Activated T-cell treated with anti-CD3 and anti-CD28 coated beads for 24 hours (primary cell): ENCODE results near the gene OTOR.

ENCODE experiments used
- DNase-seq: peaks from one replicate; pipeline ENCODE4 v3.0.0-alpha.2; 2020; ENCODE audit warnings: low read depth

The OTOR gene, protein sequence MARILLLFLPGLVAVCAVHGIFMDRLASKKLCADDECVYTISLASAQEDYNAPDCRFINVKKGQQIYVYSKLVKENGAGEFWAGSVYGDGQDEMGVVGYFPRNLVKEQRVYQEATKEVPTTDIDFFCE

DNA sequence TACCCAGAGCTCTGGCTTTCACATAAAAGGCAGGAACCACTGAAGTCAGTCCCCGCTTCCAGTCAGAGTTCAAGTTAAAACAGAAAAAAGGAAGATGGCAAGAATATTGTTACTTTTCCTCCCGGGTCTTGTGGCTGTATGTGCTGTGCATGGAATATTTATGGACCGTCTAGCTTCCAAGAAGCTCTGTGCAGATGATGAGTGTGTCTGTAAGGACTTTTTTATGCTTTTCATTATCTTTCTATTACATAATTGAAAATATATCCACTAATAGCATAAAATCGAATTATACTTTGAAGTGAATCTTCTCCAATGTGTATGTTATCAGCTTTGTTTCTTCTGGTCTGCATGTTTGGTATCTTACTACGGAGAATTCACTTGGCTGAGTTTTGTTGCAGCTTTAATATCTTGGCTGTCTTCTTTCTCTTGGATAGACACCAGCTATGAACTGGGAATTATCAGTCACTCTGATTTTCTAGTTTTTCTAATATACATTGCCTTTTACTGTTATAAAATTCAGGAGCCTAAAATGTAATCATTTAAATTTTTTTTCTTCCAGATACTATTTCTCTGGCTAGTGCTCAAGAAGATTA is at the start of gene OTOR:
OTOR (plus strand) TSS at position 51 of the 593 bp plus-strand sequence; CDS start at position 95, 44 bp downstream.
- DNase-seq = no peak

DNA sequence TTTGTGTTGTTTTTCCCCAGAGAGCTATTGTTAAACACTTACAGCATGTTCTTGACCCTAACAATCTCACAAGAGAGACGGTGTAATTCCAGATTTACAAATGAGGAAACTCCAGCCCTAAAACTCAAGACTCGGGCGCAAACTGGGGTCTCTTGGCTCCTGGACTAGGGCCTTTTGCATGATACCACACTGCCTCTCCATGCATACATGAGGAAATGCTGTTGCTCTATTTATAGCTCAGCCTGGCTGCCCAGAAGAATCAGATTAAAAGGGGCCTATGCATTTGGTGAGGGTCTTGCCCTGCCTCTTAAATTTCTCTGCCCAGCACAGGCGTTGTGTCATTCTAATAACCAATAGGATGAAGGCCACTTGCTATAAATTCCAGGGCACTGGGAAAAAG is 48.9 kb upstream of the OTOR start:
- no peak for DNase-seq

DNA sequence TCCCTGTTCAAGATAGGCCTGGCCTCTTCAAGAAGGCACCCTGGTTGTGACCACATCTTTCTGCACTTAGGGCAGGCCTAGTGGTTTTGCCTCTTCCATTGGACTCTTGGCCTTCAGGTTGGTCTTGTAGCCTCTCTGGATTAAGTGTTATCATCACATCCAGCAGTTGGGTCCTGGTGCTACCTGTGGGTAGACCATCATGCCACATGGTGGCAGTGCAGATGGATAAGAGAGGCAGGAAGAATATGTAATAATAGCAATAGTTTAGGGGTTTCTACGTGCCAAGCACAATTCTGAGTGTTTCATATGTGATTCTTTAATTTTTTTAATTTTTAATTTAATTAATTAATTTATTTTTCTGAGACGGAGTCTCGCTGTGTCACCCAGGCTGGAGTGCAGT is 46.9 kb upstream of the OTOR start:
- DNase-seq = no peak

DNA sequence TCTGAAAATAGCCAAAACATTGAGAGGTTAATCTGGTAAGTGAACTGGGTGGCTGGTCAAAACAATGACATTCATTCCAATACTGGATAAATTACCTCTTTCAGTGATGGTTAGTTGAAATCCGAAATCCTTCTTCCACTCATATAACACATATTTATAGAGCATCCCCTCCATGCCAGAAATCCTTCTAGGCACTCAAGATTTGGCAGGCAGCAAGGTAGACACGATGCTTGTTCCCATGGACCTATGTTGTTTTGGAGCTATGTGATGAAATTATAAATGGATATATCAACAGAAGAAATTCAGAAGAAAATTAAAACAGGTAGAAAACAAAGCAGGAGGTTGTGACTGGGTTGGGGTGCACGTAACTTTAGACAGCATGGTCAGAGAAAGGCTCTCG is 44.6 kb upstream of the OTOR start:
- no peak for DNase-seq

DNA sequence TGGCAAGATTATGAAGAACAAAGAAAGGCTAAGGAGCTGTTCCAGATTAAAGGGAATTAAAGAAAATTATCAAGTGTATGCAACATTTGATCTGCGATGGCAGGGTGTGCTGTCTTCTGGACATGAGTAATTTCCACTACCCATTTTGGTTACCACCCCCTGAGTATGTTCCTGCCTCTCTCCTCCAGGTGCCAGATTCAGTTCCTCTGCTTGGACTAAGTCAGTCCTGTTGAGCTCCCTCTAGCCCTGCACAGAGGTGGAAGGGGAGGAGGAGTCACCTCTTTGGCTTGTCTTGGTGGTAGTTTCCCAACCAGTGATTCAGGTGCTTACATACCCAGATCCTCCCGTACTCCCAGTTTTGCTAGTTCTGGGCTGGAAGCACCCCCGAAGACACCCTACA is 40.5 kb upstream of the OTOR start:
- DNase-seq = no peak

DNA sequence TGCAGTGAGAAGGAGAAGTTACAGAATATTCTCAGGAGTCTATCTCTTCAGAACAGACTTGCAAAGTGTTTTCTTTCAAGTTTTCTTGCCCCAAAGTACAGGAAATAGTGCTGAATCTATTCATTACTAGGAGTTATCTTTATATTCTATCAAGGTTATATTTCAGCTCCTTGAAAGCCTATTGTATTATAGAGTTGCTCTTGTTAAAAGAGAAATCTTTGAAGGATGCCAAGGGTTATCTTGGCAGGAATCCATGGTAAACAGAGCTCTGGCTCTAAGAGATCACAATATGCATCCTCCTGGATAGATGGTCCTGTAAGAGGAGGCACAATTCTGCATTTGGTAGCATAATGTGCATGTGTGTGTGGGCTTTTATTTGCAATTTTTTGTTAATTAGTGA is 39.6 kb upstream of the OTOR start:
- DNase-seq = no peak

DNA sequence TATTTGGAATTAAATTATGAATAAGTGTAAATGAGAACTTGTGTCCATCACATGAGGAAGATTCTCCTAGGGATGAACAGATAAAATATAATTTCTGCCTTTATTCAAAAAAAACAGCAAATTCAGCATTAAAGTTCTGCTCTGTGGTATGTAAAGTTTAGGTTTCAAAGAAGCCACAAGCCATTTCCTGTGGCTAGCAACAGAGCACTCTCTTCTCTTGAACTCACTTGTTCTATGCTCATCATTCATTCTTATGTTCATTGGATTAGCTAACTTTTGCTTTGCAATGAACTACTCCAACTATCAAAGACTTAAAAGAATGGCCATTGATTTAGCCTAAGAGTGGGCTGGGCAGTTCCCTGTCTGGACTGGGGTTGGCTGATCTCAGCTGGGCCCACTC is 39.1 kb upstream of the OTOR start:
- no peak for DNase-seq

DNA sequence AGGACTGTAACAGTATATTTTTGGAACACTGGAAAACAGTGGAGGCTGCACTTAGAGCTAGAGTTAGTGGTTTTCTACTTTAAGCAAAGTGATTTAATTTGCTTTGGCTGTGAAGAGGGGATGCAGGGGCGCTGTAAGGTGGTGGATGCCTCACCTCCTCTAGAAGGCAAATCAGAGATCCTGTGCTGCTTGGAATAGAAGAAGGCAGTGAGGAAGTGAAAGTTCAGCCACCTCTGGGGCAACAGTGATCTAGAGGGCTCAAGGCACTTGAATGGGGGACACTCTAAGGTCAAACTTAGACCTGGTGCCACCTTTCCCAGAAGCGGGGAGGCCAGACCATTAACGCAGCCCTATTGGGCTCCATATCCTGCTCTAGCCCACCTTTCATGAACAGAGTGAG is 37.4 kb upstream of the OTOR start:
- DNase-seq = no peak

DNA sequence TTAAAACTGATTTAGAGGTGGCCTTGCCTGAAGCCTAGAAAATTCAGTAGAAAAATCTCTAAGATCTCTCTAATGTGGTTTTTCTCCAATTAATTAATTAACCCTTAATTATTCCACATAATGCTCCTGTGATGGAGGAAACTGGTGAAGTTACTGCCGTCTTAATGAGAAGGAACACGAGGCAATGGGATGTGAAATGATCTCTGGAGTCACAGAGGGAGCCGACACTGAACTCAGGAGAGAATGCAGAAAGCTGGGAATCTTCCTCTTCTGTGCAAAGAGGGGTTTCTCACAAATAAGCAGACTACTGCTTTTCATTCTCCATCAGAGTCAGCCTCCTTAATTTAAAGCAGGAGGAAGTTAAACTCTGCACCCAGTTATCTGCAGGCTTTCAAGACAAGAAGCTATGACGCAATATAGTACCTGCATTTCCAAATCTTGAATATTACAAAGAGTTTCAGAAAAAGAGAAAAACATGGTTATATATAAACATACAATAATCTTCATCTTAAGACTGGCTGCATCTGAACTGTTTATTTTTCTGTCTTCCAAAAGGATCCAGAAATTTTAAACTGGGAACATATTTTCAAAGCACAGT is 36.4 kb upstream of the OTOR start:
- no peak for DNase-seq

DNA sequence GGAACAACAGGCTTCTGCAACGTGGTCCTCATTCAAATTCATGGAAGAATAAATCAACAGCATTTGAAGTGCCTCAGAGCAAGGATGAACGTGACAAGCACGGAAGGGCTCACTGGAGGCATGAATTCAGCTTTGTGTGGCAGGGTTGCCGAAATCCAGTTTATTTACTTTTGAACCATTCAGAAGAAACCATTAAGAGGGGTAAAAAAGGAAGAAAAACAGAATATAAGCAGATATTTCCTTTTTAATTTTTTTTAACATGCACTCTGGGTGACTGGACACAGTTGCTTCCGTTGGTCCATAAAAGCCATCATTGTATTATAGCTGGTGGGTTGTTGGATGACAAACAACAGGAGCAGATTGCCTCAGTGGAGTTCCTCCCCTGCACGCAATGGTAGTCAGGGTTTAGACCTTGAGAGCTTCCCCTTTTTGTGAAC is 35.6 kb upstream of the OTOR start:
- no peak for DNase-seq

DNA sequence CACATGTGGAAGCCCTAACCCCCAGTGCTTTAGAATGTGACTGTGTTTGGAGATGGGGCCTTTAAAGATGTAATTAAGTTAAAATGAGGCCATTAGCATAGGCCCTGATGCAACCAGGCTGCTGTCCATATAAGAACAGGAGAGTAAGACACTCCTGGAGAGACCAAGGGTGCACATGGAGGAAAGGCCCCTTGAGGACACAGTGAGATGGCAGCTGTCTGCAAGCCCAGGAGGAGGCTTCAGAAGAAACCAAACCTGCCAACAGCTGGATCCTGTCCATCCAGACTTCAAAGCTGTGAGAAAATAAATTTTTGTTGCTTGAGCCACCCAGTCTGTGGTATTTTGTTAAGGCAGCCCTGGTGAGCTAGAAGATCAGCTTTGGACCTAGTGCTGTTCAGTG is 35.1 kb upstream of the OTOR start:
- DNase-seq = no peak

DNA sequence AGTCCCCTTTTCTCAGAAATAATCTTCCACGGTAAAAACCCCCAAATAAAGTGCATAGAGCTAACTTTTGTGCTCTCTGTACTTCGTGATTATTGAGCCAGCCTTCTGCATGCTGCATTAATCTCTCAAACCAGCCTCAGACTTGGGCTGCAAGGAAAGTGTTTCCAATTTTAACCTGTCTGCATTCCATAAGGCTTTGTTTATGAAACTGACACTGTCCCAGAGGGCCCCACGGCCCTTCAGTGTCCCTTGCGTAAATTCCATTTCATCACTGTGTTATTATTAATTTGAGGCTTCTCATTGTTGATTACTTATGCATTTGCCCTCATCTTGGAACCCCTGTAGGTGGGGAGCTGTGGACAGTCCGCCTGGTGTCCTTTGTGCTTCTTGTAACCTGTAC is 33.9 kb upstream of the OTOR start:
- DNase-seq = no peak

DNA sequence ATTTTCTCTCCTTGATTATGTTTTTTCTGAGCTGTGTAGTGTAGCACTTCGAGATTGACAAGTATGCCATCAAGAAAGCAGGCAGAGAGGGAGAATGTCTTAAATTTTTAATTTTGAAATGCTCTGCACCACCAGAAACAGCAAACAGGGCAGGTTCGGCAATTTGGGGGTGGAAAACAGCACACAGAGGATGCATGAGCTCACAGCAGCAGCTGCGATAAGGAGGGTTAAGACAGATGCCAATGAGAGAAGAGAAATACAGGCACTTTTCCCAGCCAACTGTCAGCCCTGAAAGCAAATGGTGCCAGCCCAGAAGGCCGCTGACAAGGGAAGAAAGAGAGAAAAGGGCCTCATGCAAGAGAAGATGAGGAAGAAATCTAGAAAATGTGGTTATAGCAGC is 33.4 kb upstream of the OTOR start:
- no peak for DNase-seq

DNA sequence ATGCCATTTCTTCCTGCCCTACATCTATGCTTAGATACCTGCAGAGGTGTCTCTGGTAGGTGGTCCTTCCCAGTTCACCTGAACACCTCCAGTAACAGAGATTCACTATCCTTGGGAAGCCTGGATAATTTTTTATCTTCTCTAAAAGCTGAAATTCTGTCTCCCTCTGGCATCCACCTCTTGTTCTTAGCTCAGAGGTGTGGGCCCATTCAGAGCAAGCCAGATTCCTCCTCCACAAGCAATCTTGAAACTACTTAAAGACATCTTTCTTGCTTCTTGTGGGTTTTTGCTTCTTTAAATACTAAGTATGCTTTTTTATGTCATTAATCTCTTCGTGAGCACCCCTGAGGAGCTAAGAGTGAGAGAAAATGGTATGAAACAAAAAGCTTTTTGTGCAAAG is 28.7 kb upstream of the OTOR start:
- no peak for DNase-seq

DNA sequence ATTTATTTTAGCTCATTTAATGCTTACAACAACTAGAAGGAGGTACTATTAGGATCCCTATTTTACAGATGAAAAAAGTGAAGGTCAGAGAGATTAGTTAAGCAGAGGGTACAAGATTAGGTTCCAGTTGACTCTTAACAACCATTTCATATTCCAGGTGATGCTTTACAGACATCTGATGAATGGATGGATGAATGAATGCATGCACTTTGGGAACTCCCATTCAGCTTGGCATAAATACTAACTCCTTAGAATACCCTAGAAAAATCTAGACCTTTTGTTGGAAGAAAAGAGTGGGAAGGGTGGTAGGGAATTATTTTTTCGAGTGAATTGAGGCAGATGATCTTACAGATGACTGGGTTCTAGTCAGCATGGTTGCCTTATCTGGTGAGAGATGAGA is 19.1 kb upstream of the OTOR start:
- no peak for DNase-seq

DNA sequence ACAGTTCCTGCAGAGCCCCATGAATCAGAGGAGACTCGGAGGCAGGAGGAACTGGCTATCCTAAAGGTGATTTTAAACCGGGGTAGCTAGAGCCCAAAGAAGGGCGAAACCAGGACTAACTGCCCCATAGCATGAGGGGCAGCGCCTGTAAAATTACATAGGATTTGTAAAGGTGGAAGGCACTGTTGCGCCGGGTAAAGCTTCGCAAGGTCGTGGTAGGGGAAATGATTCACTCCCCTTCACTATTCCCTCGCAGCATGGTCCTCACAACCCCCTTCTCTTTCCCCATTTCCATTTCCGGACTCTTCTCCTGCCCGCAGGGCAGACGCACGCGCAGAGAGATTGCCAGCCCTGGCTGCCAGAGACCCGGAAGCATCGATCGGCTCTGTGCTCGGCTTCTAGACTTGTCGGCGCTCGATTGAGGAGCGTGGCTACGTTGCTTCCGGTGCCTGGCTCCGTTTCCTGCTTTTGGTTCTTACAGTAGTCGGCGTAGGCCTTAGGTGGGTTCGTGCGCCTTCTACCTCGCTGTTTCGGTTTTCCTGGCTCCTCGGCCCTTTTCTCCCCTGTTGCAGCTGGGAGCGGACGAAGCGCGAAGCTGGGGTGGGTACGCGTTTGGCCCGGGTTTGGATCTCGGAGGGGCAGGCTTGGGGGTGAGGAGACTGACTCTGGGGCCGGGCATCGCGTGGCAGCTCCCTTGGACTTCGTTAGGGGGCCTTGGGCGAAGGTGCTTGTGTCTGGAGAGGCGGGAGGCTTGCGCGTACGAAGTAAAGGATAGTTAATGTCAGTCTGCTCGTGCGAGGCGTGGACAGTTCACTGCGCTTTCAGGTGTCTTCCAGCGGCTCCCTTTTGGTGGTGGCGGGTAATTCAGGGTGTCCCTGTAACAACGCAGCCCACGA is 18.3 kb upstream of the OTOR start, which contains the start of gene SNRPB2:
SNRPB2 (plus strand) TSS at position 462 of the 896 bp plus-strand sequence. CDS start 1,677 bp downstream, outside the sequence.
- peak; percentile 89 for DNase-seq

DNA sequence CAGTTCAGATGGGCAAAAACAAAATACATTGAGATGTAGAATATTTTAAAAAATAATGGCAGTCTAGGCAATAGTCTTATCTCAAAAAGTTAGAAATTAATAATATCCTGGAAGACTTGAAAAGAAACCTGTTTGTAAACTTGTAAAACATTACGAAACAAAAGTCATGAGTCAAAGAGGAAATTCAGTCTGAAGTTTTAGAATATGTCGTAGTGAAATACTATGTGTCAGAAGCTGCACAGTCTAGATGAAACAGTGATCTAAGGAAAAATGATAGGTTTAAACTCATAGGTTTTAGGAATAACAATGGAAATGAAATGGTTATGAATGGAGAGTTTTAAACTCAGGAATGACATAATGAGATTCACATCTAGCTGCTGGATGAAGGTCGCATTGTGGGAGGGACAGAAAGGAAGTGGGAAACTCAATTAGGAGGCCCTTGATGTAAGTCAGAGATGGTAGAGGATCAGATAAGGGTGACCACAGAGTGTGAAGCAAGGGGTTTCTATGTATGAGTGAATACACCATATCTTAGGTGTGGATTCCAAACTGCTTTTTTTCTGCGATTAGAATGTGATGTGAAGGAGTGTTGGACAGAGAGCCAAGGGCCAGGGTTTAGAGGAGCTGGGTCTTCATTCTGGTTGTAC is 15.5 kb upstream of the OTOR start:
- DNase-seq = no peak

DNA sequence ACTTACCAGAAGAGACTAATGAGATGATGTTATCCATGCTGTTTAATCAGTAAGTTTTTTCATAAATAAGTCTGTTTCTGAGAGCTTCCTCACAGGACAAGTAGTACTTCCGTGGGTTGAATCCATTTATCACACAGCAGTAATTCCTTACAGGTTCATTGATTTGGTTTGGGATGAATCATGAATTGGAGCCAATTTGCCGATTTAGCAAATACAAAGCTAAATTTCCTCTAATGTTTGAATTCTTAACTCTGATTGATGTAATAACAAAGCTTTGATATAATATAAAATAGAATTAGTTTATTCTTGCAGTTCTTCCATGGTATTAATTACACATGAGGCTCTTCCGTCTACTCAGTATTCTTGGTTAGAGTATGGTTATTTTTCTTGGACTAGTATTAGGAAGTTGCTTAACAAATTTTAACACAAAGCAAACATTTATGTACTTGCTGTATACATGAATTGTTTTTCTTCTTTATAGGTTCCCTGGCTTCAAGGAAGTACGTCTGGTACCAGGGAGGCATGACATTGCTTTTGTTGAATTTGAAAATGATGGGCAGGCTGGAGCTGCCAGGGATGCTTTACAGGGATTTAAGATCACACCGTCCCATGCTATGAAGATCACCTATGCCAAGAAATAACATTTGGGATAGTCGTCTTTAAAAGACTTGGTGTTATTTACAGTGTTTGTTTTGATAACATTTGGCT is 7.6 kb upstream of the OTOR start:
- no peak for DNase-seq

DNA sequence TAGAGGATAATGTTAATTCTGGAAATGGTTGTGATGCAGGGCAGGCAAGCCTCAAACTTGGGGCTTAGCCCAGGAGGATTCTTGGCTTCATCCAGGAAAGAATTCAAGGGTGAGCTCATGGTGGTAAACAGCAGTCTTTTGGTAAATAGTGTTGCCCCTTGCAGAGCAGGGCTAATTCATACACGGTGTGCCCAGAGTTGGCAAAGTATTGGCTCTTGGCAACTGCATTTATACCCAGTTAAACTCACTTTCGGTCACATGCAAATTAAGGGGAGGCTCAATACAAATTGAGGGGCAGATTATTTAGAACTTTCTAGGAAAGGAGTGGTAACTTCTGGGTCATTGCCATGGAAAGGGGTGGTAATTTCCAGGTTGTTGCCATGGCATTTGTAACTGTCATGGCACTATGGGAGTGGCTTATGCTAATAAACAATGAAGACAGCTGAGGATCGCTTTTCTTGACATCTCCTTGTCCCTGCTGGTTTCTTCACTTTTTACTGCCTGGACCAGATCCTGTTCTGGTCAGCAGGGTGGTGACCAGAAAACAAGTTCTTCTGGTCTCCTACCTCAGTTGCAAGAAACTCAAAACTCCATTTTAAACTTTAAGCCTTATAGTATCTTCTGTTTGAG is 3.9 kb upstream of the OTOR start:
- no peak for DNase-seq

DNA sequence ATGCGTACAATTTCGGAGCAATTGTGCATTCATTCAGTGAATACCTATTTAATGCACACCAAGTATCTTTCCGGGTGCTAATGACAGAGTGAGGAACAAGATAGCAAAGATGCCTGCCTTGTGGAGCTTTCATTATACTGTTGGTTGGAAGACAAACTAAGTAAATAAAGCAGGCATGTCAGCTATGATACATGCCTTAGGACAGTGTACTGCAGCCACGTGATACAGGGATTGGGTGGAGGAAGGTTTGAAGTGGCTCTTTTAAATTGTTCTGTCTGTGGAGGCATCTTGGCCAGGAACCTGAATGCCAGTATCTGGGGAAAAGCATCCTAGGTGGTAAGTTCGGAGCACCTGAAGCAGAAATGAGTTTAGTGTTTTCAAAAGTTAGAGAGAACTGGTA is 3.0 kb upstream of the OTOR start:
- no peak for DNase-seq

DNA sequence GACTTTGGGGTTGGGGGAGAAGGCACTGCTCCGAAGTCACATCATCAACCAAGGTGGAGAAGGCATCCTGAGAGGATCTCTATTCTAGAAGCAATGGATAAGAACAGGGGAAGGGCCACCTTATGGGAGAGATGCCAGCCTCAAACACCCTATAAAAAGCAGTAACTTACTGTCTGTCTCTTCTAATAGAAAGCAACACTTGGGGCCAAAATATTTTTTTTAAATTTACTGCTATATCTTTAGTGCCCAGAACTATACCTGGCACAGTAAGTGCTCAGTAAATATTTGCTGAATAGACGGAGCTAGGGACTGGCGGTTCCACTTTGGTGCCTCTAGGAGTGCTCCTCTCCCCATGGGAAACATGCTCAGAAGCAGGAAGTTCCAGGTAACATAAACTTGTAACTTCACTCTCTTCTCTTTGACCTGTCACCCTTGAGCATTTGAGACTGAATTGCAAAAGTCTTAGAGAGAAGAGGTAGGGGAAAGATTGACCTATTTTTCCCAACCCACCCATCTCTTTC is 807 bp upstream of the OTOR start:
- DNase-seq = no peak
